ENCODE measurements around the gene SHISA2.

Gene SHISA2

DNA sequence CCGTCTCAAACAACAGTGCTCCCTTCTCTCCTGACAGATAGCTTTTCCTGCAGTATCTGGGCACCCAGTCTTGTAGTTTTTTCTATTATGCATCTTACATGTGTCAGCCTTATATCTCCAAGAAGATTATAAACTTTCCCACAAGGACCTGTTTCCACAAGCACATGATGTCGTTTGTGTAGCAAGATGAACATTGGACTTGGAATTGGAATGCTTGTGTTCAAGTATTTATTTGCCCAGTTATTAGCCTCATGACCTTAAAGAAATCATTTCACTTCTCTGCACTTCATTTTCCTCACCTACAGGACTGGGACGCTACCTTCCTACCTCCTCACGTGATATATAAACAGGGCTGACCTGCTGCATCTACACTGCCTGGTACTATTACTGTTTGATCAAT, 21.5 kb downstream of the SHISA2 start:
- H3K9me3 ChIP-seq (ENCODE audit: insufficient read depth, low read depth, low read length) = peaks cover 4% of the 10 kb centered on the region
- no peak overlapping the region for H3K4me3 ChIP-seq (ENCODE audit: low read depth, low read length)
- H3K36me3 ChIP-seq (ENCODE audit: control insufficient read depth in 1 of 2, insufficient read depth in 2 of 2, low read length in 2 of 2) = no peaks in the 10 kb centered on the region
- H3K79me2 ChIP-seq (ENCODE audit: control insufficient read depth, insufficient read depth, low read length, poor library complexity) = no peaks in the 10 kb centered on the region
- H3K79me1 ChIP-seq (ENCODE audit: low read length) = no peaks in the 10 kb centered on the region
- H2BK5ac ChIP-seq (ENCODE audit: low read depth, low read length, poor library complexity) = no peak overlapping the region
- H4K8ac ChIP-seq (ENCODE audit: low read depth, low read length) = no peak overlapping the region
- no peak overlapping the region for H2AFZ ChIP-seq (ENCODE audit: insufficient read depth, low read length, poor library complexity)
- H4K91ac ChIP-seq (ENCODE audit: low read depth, low read length) = no peak overlapping the region
- H3K9ac ChIP-seq (ENCODE audit: low read length) = no peak overlapping the region
- H3K14ac ChIP-seq (ENCODE audit: low read length) = no peak overlapping the region
- H2AK5ac ChIP-seq (ENCODE audit: low read length) = no peak overlapping the region
- H4K12ac ChIP-seq (ENCODE audit: low read depth, low read length) = no peak overlapping the region
- no peak overlapping the region for H3K27ac ChIP-seq (ENCODE audit: low read depth, low read length)
- H3K27me3 ChIP-seq (ENCODE audit: insufficient read depth, low read length) = no peaks in the 10 kb centered on the region
- H2BK12ac ChIP-seq (ENCODE audit: low read length) = no peak overlapping the region
- H3K4me1 ChIP-seq (ENCODE audit: control insufficient read depth in 1 of 2, insufficient read depth in 2 of 2, low read length in 2 of 2) = peaks cover 0 to under 1% of the 10 kb centered on the region in 2 experiments
- no peak for DNase-seq
- no peak overlapping the region for H3K23ac ChIP-seq (ENCODE audit: low read length)
- H2BK120ac ChIP-seq (ENCODE audit: insufficient read depth, low read length, poor library complexity) = no peak overlapping the region
- no peak overlapping the region for H3K4me2 ChIP-seq (ENCODE audit: low read length)
- no CpG with 5 or more reads among the region's 4 CpGs for WGBS (ENCODE audit: extremely low coverage, insufficient coverage, insufficient read length)
- no peak overlapping the region for H3K4ac ChIP-seq (ENCODE audit: low read depth, low read length)
- H3K18ac ChIP-seq (ENCODE audit: low read length) = no peak overlapping the region

DNA sequence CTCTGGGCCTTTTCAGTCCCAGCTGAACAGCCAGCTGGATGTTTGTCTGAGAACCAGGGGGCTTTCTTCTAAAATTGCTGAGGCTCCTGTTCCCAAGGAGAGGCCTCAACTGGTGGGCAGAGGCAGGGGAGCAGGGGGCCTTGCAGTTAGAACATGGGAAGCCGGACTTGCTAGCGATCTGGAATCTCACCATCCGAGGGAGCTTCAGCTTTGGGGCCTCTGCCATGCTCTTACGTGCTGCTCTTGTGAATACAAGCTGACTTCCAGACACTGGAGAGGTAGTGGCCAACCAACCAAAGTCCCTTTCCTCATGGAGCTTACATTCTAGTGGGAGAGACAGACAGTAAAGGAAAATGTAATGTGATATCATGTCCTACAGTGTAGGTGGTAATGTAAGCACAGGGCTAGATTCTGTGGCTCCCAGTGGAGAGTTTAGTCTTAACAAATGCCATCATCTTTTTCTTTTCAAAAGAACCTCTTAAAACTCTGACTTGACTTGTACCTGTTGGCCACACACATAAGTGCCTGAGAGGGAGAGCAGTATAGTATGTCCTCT, 22.2 kb downstream of the SHISA2 start:
- no CpG with 5 or more reads among the region's 4 CpGs for WGBS (ENCODE audit: extremely low coverage, insufficient coverage, insufficient read length)
- Histone ChIP-seq H3K79me1 (ENCODE audit: low read length) (peaks cover 2% of the 10 kb centered on the region), H3K4ac (ENCODE audit: low read depth, low read length) (no peak overlapping the region), H3K27ac (ENCODE audit: low read depth, low read length) (no peak overlapping the region), H3K18ac (ENCODE audit: low read length) (no peak overlapping the region), H3K4me1 (ENCODE audit: control insufficient read depth in 1 of 2, insufficient read depth in 2 of 2, low read length in 2 of 2) (peaks cover 2 to 3% of the 10 kb centered on the region in 2 experiments), H3K27me3 (ENCODE audit: insufficient read depth, low read length) (no peaks in the 10 kb centered on the region), H2BK12ac (ENCODE audit: low read length) (no peak overlapping the region), H4K8ac (ENCODE audit: low read depth, low read length) (no peak overlapping the region), H3K4me2 (ENCODE audit: low read length) (no peak overlapping the region), H3K79me2 (ENCODE audit: control insufficient read depth, insufficient read depth, low read length, poor library complexity) (no peaks in the 10 kb centered on the region), H3K4me3 (ENCODE audit: low read depth, low read length) (no peak overlapping the region), H3K9ac (ENCODE audit: low read length) (no peak overlapping the region), H2AK5ac (ENCODE audit: low read length) (no peak overlapping the region), H4K91ac (ENCODE audit: low read depth, low read length) (no peak overlapping the region), H4K12ac (ENCODE audit: low read depth, low read length) (no peak overlapping the region), H3K23ac (ENCODE audit: low read length) (no peak overlapping the region), H2AFZ (ENCODE audit: insufficient read depth, low read length, poor library complexity) (no peak overlapping the region), H3K9me3 (ENCODE audit: insufficient read depth, low read depth, low read length) (peaks cover 4% of the 10 kb centered on the region), H2BK5ac (ENCODE audit: low read depth, low read length, poor library complexity) (no peak overlapping the region), H2BK120ac (ENCODE audit: insufficient read depth, low read length, poor library complexity) (no peak overlapping the region), H3K36me3 (ENCODE audit: control insufficient read depth in 1 of 2, insufficient read depth in 2 of 2, low read length in 2 of 2) (no peaks in the 10 kb centered on the region), H3K14ac (ENCODE audit: low read length) (no peak overlapping the region)
- no peak for DNase-seq

DNA sequence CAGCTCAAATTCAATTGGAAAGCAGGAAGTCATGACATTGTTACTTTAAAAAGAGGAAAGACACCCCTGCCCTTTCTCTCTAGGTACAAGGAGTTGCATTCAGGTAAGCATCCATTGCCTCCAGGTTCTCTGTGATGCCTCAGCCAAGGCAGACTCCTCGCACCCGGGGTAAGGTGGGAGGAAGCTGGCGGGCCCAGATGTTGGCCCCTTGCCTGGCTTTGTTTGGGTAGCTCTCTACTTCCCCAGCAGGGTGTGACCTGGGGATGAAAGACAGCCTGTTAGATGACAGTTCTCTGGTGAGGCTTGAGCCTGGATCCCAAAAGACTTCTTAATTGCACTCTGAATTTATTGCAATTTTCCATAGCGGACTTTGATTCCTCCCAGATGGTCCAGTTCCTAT, 25.6 kb downstream of the SHISA2 start:
- no peak overlapping the region for H3K18ac ChIP-seq (ENCODE audit: low read length)
- H2BK12ac ChIP-seq (ENCODE audit: low read length) = no peak overlapping the region
- no peak overlapping the region for H2AFZ ChIP-seq (ENCODE audit: insufficient read depth, low read length, poor library complexity)
- no peaks in the 10 kb centered on the region for H3K27me3 ChIP-seq (ENCODE audit: insufficient read depth, low read length)
- H2BK5ac ChIP-seq (ENCODE audit: low read depth, low read length, poor library complexity) = no peak overlapping the region
- H3K79me1 ChIP-seq (ENCODE audit: low read length) = peaks cover 5% of the 10 kb centered on the region
- H4K8ac ChIP-seq (ENCODE audit: low read depth, low read length) = no peak overlapping the region
- H3K4ac ChIP-seq (ENCODE audit: low read depth, low read length) = no peak overlapping the region
- no peak overlapping the region for H3K14ac ChIP-seq (ENCODE audit: low read length)
- no peak overlapping the region for H4K91ac ChIP-seq (ENCODE audit: low read depth, low read length)
- no peak overlapping the region for H3K4me3 ChIP-seq (ENCODE audit: low read depth, low read length)
- no peak overlapping the region for H4K12ac ChIP-seq (ENCODE audit: low read depth, low read length)
- H3K79me2 ChIP-seq (ENCODE audit: control insufficient read depth, insufficient read depth, low read length, poor library complexity) = no peaks in the 10 kb centered on the region
- no peak overlapping the region for H3K9ac ChIP-seq (ENCODE audit: low read length)
- H3K4me2 ChIP-seq (ENCODE audit: low read length) = no peak overlapping the region
- H2AK5ac ChIP-seq (ENCODE audit: low read length) = no peak overlapping the region
- no peak for DNase-seq
- peaks cover 2% of the 10 kb centered on the region for H3K9me3 ChIP-seq (ENCODE audit: insufficient read depth, low read depth, low read length)
- no peak overlapping the region for H3K27ac ChIP-seq (ENCODE audit: low read depth, low read length)
- no peak overlapping the region for H2BK120ac ChIP-seq (ENCODE audit: insufficient read depth, low read length, poor library complexity)
- H3K36me3 ChIP-seq (ENCODE audit: control insufficient read depth in 1 of 2, insufficient read depth in 2 of 2, low read length in 2 of 2) = no peaks in the 10 kb centered on the region
- H3K23ac ChIP-seq (ENCODE audit: low read length) = no peak overlapping the region
- H3K4me1 ChIP-seq (ENCODE audit: control insufficient read depth in 1 of 2, insufficient read depth in 2 of 2, low read length in 2 of 2) = peaks cover 11 to 17% of the 10 kb centered on the region in 2 experiments
- no CpG with 5 or more reads among the region's 4 CpGs for WGBS (ENCODE audit: extremely low coverage, insufficient coverage, insufficient read length)

DNA sequence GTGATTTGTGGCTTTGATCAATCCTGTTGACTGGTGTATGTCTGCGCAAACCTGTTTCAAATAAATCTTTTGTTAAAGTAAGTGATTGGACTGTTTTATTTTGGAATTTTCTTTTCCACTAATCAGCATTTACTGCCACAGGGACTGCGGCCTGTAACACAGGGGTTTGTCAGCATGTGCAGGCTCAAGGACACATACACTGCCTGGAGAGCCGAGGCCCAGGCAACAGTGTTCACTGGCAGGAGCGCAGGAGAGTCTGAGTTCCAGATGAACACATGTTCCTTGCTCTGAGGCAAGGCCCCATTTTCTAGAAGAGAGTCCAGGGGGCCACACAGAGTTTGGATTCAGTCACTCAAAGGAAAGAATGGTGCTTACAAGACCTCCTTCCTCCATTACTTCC, 26.0 kb downstream of the SHISA2 start:
- Histone ChIP-seq H2AK5ac (ENCODE audit: low read length) (no peak overlapping the region), H3K4me1 (ENCODE audit: control insufficient read depth in 1 of 2, insufficient read depth in 2 of 2, low read length in 2 of 2) (peaks cover 14 to 20% of the 10 kb centered on the region in 2 experiments), H2BK120ac (ENCODE audit: insufficient read depth, low read length, poor library complexity) (no peak overlapping the region), H3K18ac (ENCODE audit: low read length) (no peak overlapping the region), H3K4ac (ENCODE audit: low read depth, low read length) (no peak overlapping the region), H2BK5ac (ENCODE audit: low read depth, low read length, poor library complexity) (no peak overlapping the region), H3K4me3 (ENCODE audit: low read depth, low read length) (no peak overlapping the region), H4K8ac (ENCODE audit: low read depth, low read length) (no peak overlapping the region), H3K79me1 (ENCODE audit: low read length) (peaks cover 5% of the 10 kb centered on the region), H3K36me3 (ENCODE audit: control insufficient read depth in 1 of 2, insufficient read depth in 2 of 2, low read length in 2 of 2) (no peaks in the 10 kb centered on the region), H3K27ac (ENCODE audit: low read depth, low read length) (no peak overlapping the region), H2BK12ac (ENCODE audit: low read length) (no peak overlapping the region), H4K12ac (ENCODE audit: low read depth, low read length) (no peak overlapping the region), H2AFZ (ENCODE audit: insufficient read depth, low read length, poor library complexity) (no peak overlapping the region), H4K91ac (ENCODE audit: low read depth, low read length) (no peak overlapping the region), H3K4me2 (ENCODE audit: low read length) (no peak overlapping the region), H3K14ac (ENCODE audit: low read length) (no peak overlapping the region), H3K27me3 (ENCODE audit: insufficient read depth, low read length) (no peaks in the 10 kb centered on the region), H3K79me2 (ENCODE audit: control insufficient read depth, insufficient read depth, low read length, poor library complexity) (no peaks in the 10 kb centered on the region), H3K23ac (ENCODE audit: low read length) (no peak overlapping the region), H3K9me3 (ENCODE audit: insufficient read depth, low read depth, low read length) (no peaks in the 10 kb centered on the region), H3K9ac (ENCODE audit: low read length) (no peak overlapping the region)
- WGBS (ENCODE audit: extremely low coverage, insufficient coverage, insufficient read length) = no CpG with 5 or more reads among the region's 4 CpGs
- no peak for DNase-seq
